Measurements from ENCODE around the gene PDE4D. TPM values are rescaled to one million over a fixed set of nuclear protein-coding genes. Genes with fewer than 3 reads are reported as not detected.

The PDE4D gene
- total RNA-seq, 1 experiment from 2014 or later: 2.1 TPM

- no peak overlapping the region for H2AK5ac ChIP-seq (ENCODE audit: insufficient read length, low read length)
- no peak overlapping the region for H3K9ac ChIP-seq (ENCODE audit: extremely low read depth, insufficient read length, low read length)
- H2BK5ac ChIP-seq (ENCODE audit: insufficient read length, low read length): no peak overlapping the region
- H4K91ac ChIP-seq (ENCODE audit: insufficient read length, low read depth, low read length): no peak overlapping the region
- H3K23me2 ChIP-seq (ENCODE audit: insufficient read length, low read depth, low read length, poor library complexity, severe bottlenecking): no peaks in the 10 kb centered on the region
- no peak overlapping the region for H3K56ac ChIP-seq (ENCODE audit: insufficient read length, low read depth, low read length)
- no peak overlapping the region for H3K18ac ChIP-seq (ENCODE audit: insufficient read length, low read depth, low read length)
- H3T11ph ChIP-seq (ENCODE audit: low read length): no peak overlapping the region
- H3K27me3 ChIP-seq (ENCODE audit: insufficient read depth, low read length): no peaks in the 10 kb centered on the region; the same call in 1 of the 2 replicates
- peaks cover 6% of the 10 kb centered on the region for H3K4me1 ChIP-seq (ENCODE audit: insufficient read depth, low read length)
- Mint-ChIP-seq H3K36me3 (ENCODE audit: insufficient read depth in 1 of 3, low read depth in 3 of 3) (no peaks in the 10 kb centered on the region), H3K9me3 (no peaks in the 10 kb centered on the region), H3K27me3 (ENCODE audit: low read depth) (peaks cover 1% of the 10 kb centered on the region; the same call in 1 of the 2 replicates), H3K4me1 (peaks cover 30 to 34% of the 10 kb centered on the region in 2 experiments), H3K27ac (no peak overlapping the region), H3K4me3 (no peak overlapping the region)
- H3K23ac ChIP-seq (ENCODE audit: insufficient read length, low read depth, low read length): no peak overlapping the region
- H2BK12ac ChIP-seq (ENCODE audit: insufficient read length, low read depth, low read length): no peak overlapping the region
- H3K79me1 ChIP-seq (ENCODE audit: insufficient read depth, low read depth, low read length, poor library complexity, severe bottlenecking): no peaks in the 10 kb centered on the region
- DNase-seq: no peak
- no peaks in the 10 kb centered on the region for H3K79me2 ChIP-seq (ENCODE audit: insufficient read depth, low read length)
- no peak overlapping the region for H3K27ac ChIP-seq (ENCODE audit: insufficient read length, low read depth, low read length)
- H4K8ac ChIP-seq (replicated peaks; ENCODE audit: insufficient read length, low read depth, low read length): no peak overlapping the region
- no peak overlapping the region for H3K14ac ChIP-seq (ENCODE audit: insufficient read depth, low read length)
- TF ChIP-seq CTCF (conservative IDR thresholded peaks at IDR 0.05): no peak
- no peak overlapping the region for H2AFZ ChIP-seq (ENCODE audit: low read length)
- H3K9me3 ChIP-seq (ENCODE audit: control insufficient read depth, low read depth, low read length): no peaks in the 10 kb centered on the region
- no peak overlapping the region for H4K5ac ChIP-seq (ENCODE audit: insufficient read length, low read depth, low read length)
- H3K4ac ChIP-seq (ENCODE audit: low read depth, low read length): no peak overlapping the region
- no peak overlapping the region for H2BK20ac ChIP-seq (ENCODE audit: low read depth, low read length, poor library complexity, severe bottlenecking)
- no peak overlapping the region for H3K4me2 ChIP-seq (ENCODE audit: insufficient read depth, insufficient read length, low read length)
- no CpG with 5 or more reads among the region's 1 CpG for WGBS (ENCODE audit: extremely low coverage, insufficient read length, low lambda C conversion rate)
- H2BK15ac ChIP-seq (ENCODE audit: low read depth, low read length): no peak overlapping the region
- H2BK120ac ChIP-seq (ENCODE audit: low read depth, low read length, poor library complexity, severe bottlenecking): no peak overlapping the region
- no peaks in the 10 kb centered on the region for H4K20me1 ChIP-seq (ENCODE audit: control insufficient read depth, insufficient read depth, insufficient read length)
These were observed 532.1 kb downstream of the PDE4D start for GRCh38 chr5:59361454-59361853.
